HepG2 (cell line): ENCODE data around the gene GPN2. TPM values are rescaled to one million over a fixed set of nuclear protein-coding genes. Genes with fewer than 3 reads are reported as not detected.
A peak's percentile ranks its signal among the peaks of the same experiment; 100 is the strongest.

ENCODE experiments used
- ATAC-seq: fragments of 200-7000 bp; cut with Tn5 transposase; 3 replicates; pipeline ENCODE4 v1.9.1; 2020; ENCODE audit warnings: mild to moderate bottlenecking, moderate library complexity
- BruUV-seq: library from RNA; stranded (reverse); fragments of 400-500 nt; replicated peaks from 2 replicates; lab custom pipeline; 2021; lab: Mats Ljungman, UMichigan
- CTCF ChIA-PET: fragments of 300-600 bp; formaldehyde crosslinking; extraction: SDS; loops from one replicate; lab custom pipeline; 2021; ENCODE audit warnings: low total read pairs, inconsistent platforms, low intra/inter-chr PET ratio; lab: Yijun Ruan, JAX
- POLR2A ChIA-PET: fragments of 350-600 bp; sonication (Branson Sonifier 250); formaldehyde crosslinking; loops from one replicate; lab custom pipeline; 2020; ENCODE audit warnings: antibody characterized with exemption, inconsistent platforms; lab: Yijun Ruan, JAX
- DNase-seq: peaks from one replicate; pipeline ENCODE4 v3.0.0-alpha.2; 2015; ENCODE audit warnings: low spot score
- FAIRE-seq: peaks from 3 replicates; lab custom pipeline; 2011; peaks lifted over from hg19 to GRCh38; lab: Jason Lieb, UNC
- H2AFZ ChIP-seq: one replicate; pipeline ENCODE4 v1.6.1; 2011; ENCODE audit warnings: low read length, inconsistent platforms
- H3K27ac ChIP-seq: fragments of 300-600 bp; 3 replicates; pipeline ENCODE4 v1.8.0; 2011; ENCODE audit warnings: mixed run types, mild to moderate bottlenecking, mixed read lengths, low read length, inconsistent platforms; ENCODE audit not compliant: insufficient read depth; ENCODE audit errors: extremely low read length
- H3K27me3 ChIP-seq, 2 experiments: fragments of 200-600 bp in 1 of 2; 2 replicates in 1 of 2; 3 replicates in 1 of 2; pipeline versions ENCODE4 v1.6.0 to v1.8.0; 2011; ENCODE audit warnings: low read length in 2 of 2, mild to moderate bottlenecking in 2 of 2, moderate library complexity in 2 of 2, inconsistent platforms in 1 of 2; ENCODE audit not compliant: insufficient read depth in 2 of 2, control insufficient read depth in 1 of 2
- H3K36me3 ChIP-seq, 2 experiments: fragments of 200-600 bp in 1 of 2; replicated peaks in 1 of 2; 2 replicates in 1 of 2; 3 replicates in 1 of 2; pipeline versions ENCODE4 v1.5.1 to v1.8.0; 2011; ENCODE audit warnings: low read length in 2 of 2, inconsistent platforms in 1 of 2; ENCODE audit not compliant: insufficient read depth in 2 of 2, control insufficient read depth in 1 of 2
- H3K4me1 ChIP-seq: 2 replicates; pipeline ENCODE4 v1.5.1; 2012; ENCODE audit warnings: low read length, inconsistent platforms; ENCODE audit not compliant: insufficient read depth
- H3K4me2 ChIP-seq: 2 replicates; pipeline ENCODE4 v1.6.0; 2011; ENCODE audit warnings: low read depth, low read length, inconsistent platforms
- H3K4me3 ChIP-seq, 3 experiments: fragments of 200-600 bp in 1 of 3; sonication (generic), shearing (Covaris generic) in 1 of 3; replicated peaks in 1 of 3; 2 replicates each; pipeline ENCODE4 v1.5.1; 2011 to 2016; ENCODE audit warnings: low read length in 3 of 3, inconsistent platforms in 2 of 3, low read depth in 2 of 3, mild to moderate bottlenecking in 2 of 3, control low read depth in 1 of 3, mixed read lengths in 1 of 3; ENCODE audit not compliant: insufficient read depth in 1 of 3
- H3K79me2 ChIP-seq: one replicate; pipeline ENCODE4 v1.6.1; 2011; ENCODE audit warnings: low read length, inconsistent platforms; ENCODE audit not compliant: insufficient read depth
- H3K9ac ChIP-seq: 2 replicates; pipeline ENCODE4 v1.6.0; 2011; ENCODE audit warnings: mild to moderate bottlenecking, low read depth, low read length, inconsistent platforms; ENCODE audit not compliant: insufficient read depth
- H3K9me3 ChIP-seq: 2 replicates; pipeline ENCODE4 v1.5.1; 2012; ENCODE audit warnings: mild to moderate bottlenecking, low read length
- H4K20me1 ChIP-seq: 2 replicates; pipeline ENCODE4 v1.6.0; 2011; ENCODE audit warnings: inconsistent platforms, mild to moderate bottlenecking, low read length, moderate library complexity; ENCODE audit not compliant: insufficient read depth
- ARNTL ChIP-seq: sonication (generic); formaldehyde crosslinking; IDR thresholded peaks from 2 replicates; pipeline ENCODE4 v1.4.0; 2020; ENCODE audit warnings: mild to moderate bottlenecking, missing genetic modification reagents
- ERF ChIP-seq: IDR thresholded peaks from 2 replicates; pipeline ENCODE4 v1.6.1; 2018; ENCODE audit warnings: missing biosample characterization, missing genetic modification reagents
- MLXIP ChIP-seq: sonication (generic); formaldehyde crosslinking; IDR thresholded peaks from 2 replicates; pipeline ENCODE4 v1.9.0; 2021; ENCODE audit warnings: missing genetic modification reagents, borderline replicate concordance
- NCOA2 ChIP-seq: sonication (generic); formaldehyde crosslinking; IDR thresholded peaks from 2 replicates; pipeline ENCODE4 v1.8.0; 2022; ENCODE audit warnings: inconsistent platforms
- PITX1 ChIP-seq: sonication (generic); formaldehyde crosslinking; IDR thresholded peaks from 2 replicates; pipeline ENCODE4 v1.5.1; 2020; ENCODE audit warnings: mild to moderate bottlenecking, missing genetic modification reagents
- RFX1 ChIP-seq: fragments of 450-650 bp; IDR thresholded peaks from 2 replicates; pipeline ENCODE4 v1.6.1; 2017
- ZNF687 ChIP-seq: sonication (generic); formaldehyde crosslinking; IDR thresholded peaks from 2 replicates; pipeline ENCODE4 v1.5.1; 2020; ENCODE audit warnings: mild to moderate bottlenecking, missing genetic modification reagents, moderate library complexity
- ZNF709 ChIP-seq: sonication (generic); formaldehyde crosslinking; IDR thresholded peaks from 2 replicates; pipeline ENCODE4 v1.5.0; 2020; ENCODE audit warnings: mild to moderate bottlenecking, missing genetic modification reagents
- ZNF777 ChIP-seq: sonication (generic); formaldehyde crosslinking; IDR thresholded peaks from 2 replicates; pipeline ENCODE4 v1.4.0; 2020; ENCODE audit warnings: missing genetic modification reagents
- WGBS: methylation state at CpG from one replicate; pipeline ENCODE4 v1.1.6; 2017; ENCODE audit warnings: low lambda C conversion rate; 5-methylcytosine and 5-hydroxymethylcytosine counted together
- in situ Hi-C: cut with HindIII; loops from 2 replicates; pipeline ENCODE4 v1.10.0; 2017; ENCODE audit warnings: low pct_unique_long_range_greater_than_20kb; ENCODE audit not compliant: extremely low pct_ligation_motif_present
- intact Hi-C: fragments of 100-400 bp; cut with micrococcal nuclease; formaldehyde crosslinking; loops from one replicate; pipeline ENCODE4 v1.10.0; 2022; ENCODE audit not compliant: unreplicated experiment
- polyA plus RNA-seq, 8 experiments: library from polyadenylated mRNA; depleted of rRNA in 3 of 8; stranded (reverse) in 7 of 8; unstranded in 1 of 8; fragments of >200 nt; fragmentation: Illumina TruSeq in 4 of 8; extraction: Trizol in 4 of 8; gene quantifications; 2 replicates each; pipeline versions ENCODE4 v1.2.1 to v1.2.3, GENCODE V29; 2011 to 2016; ENCODE audit warnings: low read depth in 4 of 8, missing spikeins in 1 of 8, mixed read lengths in 1 of 8; ENCODE audit not compliant: insufficient read depth in 1 of 8
- total RNA-seq, 5 experiments: library from RNA; depleted of rRNA; stranded (reverse); fragments of >200 nt; fragmentation: Illumina TruSeq; extraction: Trizol; gene quantifications; 2 replicates each; pipeline ENCODE4 v1.2.3, GENCODE V29; 2016; ENCODE audit warnings: low read depth in 1 of 5

The GPN2 gene
- total and polyA plus RNA-seq, 2 of the 13 experiments (the other 11 are each of a cell fraction or from before 2014, with no cell fraction given) = 19.3 to 38.9 TPM

GRCh38 chr1:26839339-26839722 is 50.8 kb downstream of the GPN2 start (continued):
- TF ChIP-seq MLXIP (CRISPR knock-in tag) (no peak), RFX1 (no peak), PITX1 (CRISPR knock-in tag) (no peak), ZNF777 (CRISPR knock-in tag) (0 out of 2 replicates have a peak, but pooled peaks have one; percentile 14)

GRCh38 chr1:26838474-26839338 is 51.4 kb downstream of the GPN2 start:
- Histone ChIP-seq H3K4me3 (no peak overlapping the region), H3K9me3 (no peaks in the 10 kb centered on the region), H3K9ac (peak overlapping the region; percentile 50), H2AFZ (no peak overlapping the region), H3K27ac (peak overlapping the region; percentile 70), H3K4me2 (peak overlapping the region; percentile 35), H4K20me1 (no peaks in the 10 kb centered on the region), H3K79me2 (no peaks in the 10 kb centered on the region), H3K4me1 (peaks cover 30% of the 10 kb centered on the region), H3K36me3 (peaks cover 7 to 30% of the 10 kb centered on the region in 2 experiments; a peak in 4 of 5 replicates), H3K27me3 (no peaks in the 10 kb centered on the region)
- FAIRE-seq (peak; percentile 90), DNase-seq (peak; percentile 78), ATAC-seq (peak; percentile 96)
- no TSS peak for BruUV-seq
- 15% methylated on average over 6 of the region's 8 CpGs for WGBS
- CTCF ChIA-PET = interaction anchor here (1.2 kb wide), 1 partner anchor 29 kb away, joined by 3 read pairs; no protein-coding TSS in a partner anchor
- in situ Hi-C loops = no loop called here
- POLR2A ChIA-PET = interaction anchor here (0.6 to 1.9 kb wide), 10 partner anchors 9 to 407 kb away, joined by 3 to 7 read pairs (median 3); partner anchors contain the start of genes DHDDS and GPN2
- intact Hi-C loops = loop anchor here (1.0 kb wide), 1 partner anchor 9 kb away; no protein-coding TSS in a partner anchor
- TF ChIP-seq ZNF687 (CRISPR knock-in tag) = peak; percentile 94
- 0 out of 2 replicates have a peak, but pooled peaks have one; percentile 48 for TF ChIP-seq ZNF709 (CRISPR knock-in tag)
- TF ChIP-seq ARNTL (CRISPR knock-in tag) = 0 out of 2 replicates have a peak, but pooled peaks have one; percentile 13
- peak; percentile 81; the same call in 1 of the 2 replicates for TF ChIP-seq ERF
- peak; percentile 51 for TF ChIP-seq NCOA2
